Measurements from ENCODE around the gene CCDC184.
A peak's percentile ranks its signal among the peaks of the same experiment; 100 is the strongest.
"Not testable (repeated sequence)": the region's sequence is repeated elsewhere in the genome, so short reads cannot be mapped to it uniquely, and the experiment has no call there.

The CCDC184 gene

GRCh38 chr12:48183091-48183875, at the start of gene CCDC184:
TSS of gene CCDC184 (plus strand) at chr12:48183644. CDS start at chr12:48184123, 479 bp downstream.
- DNase-seq (ENCODE audit: low spot score), result peak; percentile 80

GRCh38 chr12:48135027-48135426, 48.4 kb upstream of the CCDC184 start:
- no peak for DNase-seq (ENCODE audit: low spot score)

GRCh38 chr12:48142818-48143674, 40.4 kb upstream of the CCDC184 start:
- DNase-seq (ENCODE audit: low spot score), result peak; percentile 31

GRCh38 chr12:48143898-48144297, 39.5 kb upstream of the CCDC184 start:
- DNase-seq (ENCODE audit: low spot score), result peak; percentile 17

GRCh38 chr12:48145981-48146380, 37.5 kb upstream of the CCDC184 start:
- DNase-seq (ENCODE audit: low spot score), result no peak

- DNase-seq (ENCODE audit: low spot score), result no peak
Observed at GRCh38 chr12:48151103-48151771, 32.2 kb upstream of the CCDC184 start.

GRCh38 chr12:48155786-48156185, 27.7 kb upstream of the CCDC184 start:
- DNase-seq (ENCODE audit: low spot score), result not testable (repeated sequence)

GRCh38 chr12:48156652-48157017, 26.8 kb upstream of the CCDC184 start:
- DNase-seq (ENCODE audit: low spot score), result peak; percentile 13

- DNase-seq (ENCODE audit: low spot score), result peak; percentile 97
Observed at GRCh38 chr12:48157018-48157888, 26.2 kb upstream of the CCDC184 start, which contains the start of gene ASB8. TSS of gene ASB8 (minus strand) at chr12:48157515. CDS start at chr12:48153496, 4,019 bp downstream.

GRCh38 chr12:48157889-48158370, 25.5 kb upstream of the CCDC184 start:
- DNase-seq (ENCODE audit: low spot score), result no peak

- no peak for DNase-seq (ENCODE audit: low spot score)
Observed at GRCh38 chr12:48160046-48160445, 23.4 kb upstream of the CCDC184 start.

GRCh38 chr12:48160807-48161206, 22.6 kb upstream of the CCDC184 start:
- DNase-seq (ENCODE audit: low spot score), result no peak

GRCh38 chr12:48163150-48163747, 20.2 kb upstream of the CCDC184 start:
- DNase-seq (ENCODE audit: low spot score), result no peak

- DNase-seq (ENCODE audit: low spot score), result no peak
Observed at GRCh38 chr12:48164451-48164850, 19.0 kb upstream of the CCDC184 start.

GRCh38 chr12:48165089-48165981, 18.1 kb upstream of the CCDC184 start:
- DNase-seq (ENCODE audit: low spot score), result peak; percentile 67

GRCh38 chr12:48169011-48169410, 14.4 kb upstream of the CCDC184 start:
- no peak for DNase-seq (ENCODE audit: low spot score)

- no peak for DNase-seq (ENCODE audit: low spot score)
Observed at GRCh38 chr12:48175613-48176416, 7.6 kb upstream of the CCDC184 start.

GRCh38 chr12:48176417-48176751, 7.1 kb upstream of the CCDC184 start:
- no peak for DNase-seq (ENCODE audit: low spot score)

GRCh38 chr12:48177982-48178381, 5.5 kb upstream of the CCDC184 start:
- no peak for DNase-seq (ENCODE audit: low spot score)

All from iPS-NIHi11 (cell line).